ENCODE data around the gene PUM2. TPM values are rescaled to one million over a fixed set of nuclear protein-coding genes. Genes with fewer than 3 reads are reported as not detected.
A peak's percentile ranks its signal among the peaks of the same experiment; 100 is the strongest.

PUM2 gene
- total and polyA plus RNA-seq, 2 of the 13 experiments (the other 11 are each of a cell fraction or from before 2014, with no cell fraction given) = 69.6 to 69.8 TPM

GRCh38 chr2:20224164-20224715 lies 126.4 kb downstream of the PUM2 start (continued):
- 0 out of 2 replicates have a peak, but pooled peaks have one; percentile 33 for TF ChIP-seq KDM4B (CRISPR knock-in tag; IDR thresholded peaks at IDR 0.05)
- TF ChIP-seq, protein P1, sequence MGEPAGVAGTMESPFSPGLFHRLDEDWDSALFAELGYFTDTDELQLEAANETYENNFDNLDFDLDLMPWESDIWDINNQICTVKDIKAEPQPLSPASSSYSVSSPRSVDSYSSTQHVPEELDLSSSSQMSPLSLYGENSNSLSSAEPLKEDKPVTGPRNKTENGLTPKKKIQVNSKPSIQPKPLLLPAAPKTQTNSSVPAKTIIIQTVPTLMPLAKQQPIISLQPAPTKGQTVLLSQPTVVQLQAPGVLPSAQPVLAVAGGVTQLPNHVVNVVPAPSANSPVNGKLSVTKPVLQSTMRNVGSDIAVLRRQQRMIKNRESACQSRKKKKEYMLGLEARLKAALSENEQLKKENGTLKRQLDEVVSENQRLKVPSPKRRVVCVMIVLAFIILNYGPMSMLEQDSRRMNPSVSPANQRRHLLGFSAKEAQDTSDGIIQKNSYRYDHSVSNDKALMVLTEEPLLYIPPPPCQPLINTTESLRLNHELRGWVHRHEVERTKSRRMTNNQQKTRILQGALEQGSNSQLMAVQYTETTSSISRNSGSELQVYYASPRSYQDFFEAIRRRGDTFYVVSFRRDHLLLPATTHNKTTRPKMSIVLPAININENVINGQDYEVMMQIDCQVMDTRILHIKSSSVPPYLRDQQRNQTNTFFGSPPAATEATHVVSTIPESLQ (CRISPR knock-in tag; conservative IDR thresholded peaks at IDR 0.05) = no peak
- no peak for TF ChIP-seq GMEB2 (CRISPR knock-in tag; IDR thresholded peaks at IDR 0.05; ENCODE audit: low read depth)
- no peak for TF ChIP-seq SRY (CRISPR knock-in tag; IDR thresholded peaks at IDR 0.05)
- no peak for TF ChIP-seq MAFF (IDR thresholded peaks at IDR 0.05; ENCODE audit: low read depth, low read length)
- TF ChIP-seq ZNF329 (CRISPR knock-in tag; IDR thresholded peaks at IDR 0.05; ENCODE audit: low read depth) = no peak
- 0 out of 2 replicates have a peak, but pooled peaks have one; percentile 0 for TF ChIP-seq ZNF414 (CRISPR knock-in tag; IDR thresholded peaks at IDR 0.05)
- TF ChIP-seq DZIP1 (CRISPR knock-in tag; IDR thresholded peaks at IDR 0.05) = peak; percentile 13; the same call in 1 of the 2 replicates
- 0 out of 2 replicates have a peak, but pooled peaks have one; percentile 52 for TF ChIP-seq MXD4 (CRISPR knock-in tag; IDR thresholded peaks at IDR 0.05)
- peak; percentile 34 for TF ChIP-seq ASH2L (IDR thresholded peaks at IDR 0.05; ENCODE audit: insufficient read length, low read depth, low read length)
- TF ChIP-seq, protein P2, sequence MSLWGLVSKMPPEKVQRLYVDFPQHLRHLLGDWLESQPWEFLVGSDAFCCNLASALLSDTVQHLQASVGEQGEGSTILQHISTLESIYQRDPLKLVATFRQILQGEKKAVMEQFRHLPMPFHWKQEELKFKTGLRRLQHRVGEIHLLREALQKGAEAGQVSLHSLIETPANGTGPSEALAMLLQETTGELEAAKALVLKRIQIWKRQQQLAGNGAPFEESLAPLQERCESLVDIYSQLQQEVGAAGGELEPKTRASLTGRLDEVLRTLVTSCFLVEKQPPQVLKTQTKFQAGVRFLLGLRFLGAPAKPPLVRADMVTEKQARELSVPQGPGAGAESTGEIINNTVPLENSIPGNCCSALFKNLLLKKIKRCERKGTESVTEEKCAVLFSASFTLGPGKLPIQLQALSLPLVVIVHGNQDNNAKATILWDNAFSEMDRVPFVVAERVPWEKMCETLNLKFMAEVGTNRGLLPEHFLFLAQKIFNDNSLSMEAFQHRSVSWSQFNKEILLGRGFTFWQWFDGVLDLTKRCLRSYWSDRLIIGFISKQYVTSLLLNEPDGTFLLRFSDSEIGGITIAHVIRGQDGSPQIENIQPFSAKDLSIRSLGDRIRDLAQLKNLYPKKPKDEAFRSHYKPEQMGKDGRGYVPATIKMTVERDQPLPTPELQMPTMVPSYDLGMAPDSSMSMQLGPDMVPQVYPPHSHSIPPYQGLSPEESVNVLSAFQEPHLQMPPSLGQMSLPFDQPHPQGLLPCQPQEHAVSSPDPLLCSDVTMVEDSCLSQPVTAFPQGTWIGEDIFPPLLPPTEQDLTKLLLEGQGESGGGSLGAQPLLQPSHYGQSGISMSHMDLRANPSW (CRISPR knock-in tag; IDR thresholded peaks at IDR 0.05; ENCODE audit: borderline replicate concordance) = 0 out of 2 replicates have a peak, but pooled peaks have one; percentile 53
- TF ChIP-seq, protein P3, sequence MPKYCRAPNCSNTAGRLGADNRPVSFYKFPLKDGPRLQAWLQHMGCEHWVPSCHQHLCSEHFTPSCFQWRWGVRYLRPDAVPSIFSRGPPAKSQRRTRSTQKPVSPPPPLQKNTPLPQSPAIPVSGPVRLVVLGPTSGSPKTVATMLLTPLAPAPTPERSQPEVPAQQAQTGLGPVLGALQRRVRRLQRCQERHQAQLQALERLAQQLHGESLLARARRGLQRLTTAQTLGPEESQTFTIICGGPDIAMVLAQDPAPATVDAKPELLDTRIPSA (CRISPR knock-in tag; IDR thresholded peaks at IDR 0.05; ENCODE audit: borderline replicate concordance) = no peak
- TF ChIP-seq RORA (CRISPR knock-in tag; IDR thresholded peaks at IDR 0.05) = no peak
- no peak for TF ChIP-seq NAIF1 (CRISPR knock-in tag; IDR thresholded peaks at IDR 0.05; ENCODE audit: borderline replicate concordance)
- TF ChIP-seq ZNF598 (CRISPR knock-in tag; IDR thresholded peaks at IDR 0.05; ENCODE audit: borderline replicate concordance) = peak; percentile 3; the same call in 1 of the 2 replicates
- TF ChIP-seq ZNF703 (CRISPR knock-in tag; IDR thresholded peaks at IDR 0.05; ENCODE audit: borderline replicate concordance) = no peak
- TF ChIP-seq ZNF850 (CRISPR knock-in tag; conservative IDR thresholded peaks at IDR 0.05) = 0 out of 2 replicates have a peak, but pooled peaks have one; percentile 13
- 0 out of 2 replicates have a peak, but pooled peaks have one; percentile 27 for TF ChIP-seq FLYWCH1 (CRISPR knock-in tag; IDR thresholded peaks at IDR 0.05)
